OCI-LY1 (cell line): ENCODE data around the gene KIRREL2.

Experiments
- H2AFZ ChIP-seq: fragments of 200-600 bp; sonication (generic), shearing (Covaris generic); 2 replicates; pipeline ENCODE4 v1.6.0; 2014; ENCODE audit warnings: antibody characterized with exemption, mild to moderate bottlenecking, low read length
- H3F3A ChIP-seq: fragments of 200-600 bp; sonication (generic), shearing (Covaris generic); 2 replicates; pipeline ENCODE4 v1.6.0; 2014; ENCODE audit warnings: mild to moderate bottlenecking, antibody characterized with exemption, low read length, moderate library complexity; ENCODE audit not compliant: insufficient read depth
- H3K27ac ChIP-seq: fragments of 200-600 bp; sonication (generic); 2 replicates; pipeline ENCODE4 v1.5.1; 2014; ENCODE audit warnings: low read length, mixed run types, mild to moderate bottlenecking, low read depth; ENCODE audit not compliant: poor library complexity, severe bottlenecking
- H3K27me3 ChIP-seq: fragments of 200-600 bp; sonication (generic); 2 replicates; pipeline ENCODE4 v1.6.0; 2014; ENCODE audit warnings: antibody characterized with exemption, mild to moderate bottlenecking, low read length, moderate library complexity; ENCODE audit not compliant: insufficient read depth
- H3K36me3 ChIP-seq: fragments of 200-600 bp; sonication (generic); 2 replicates; pipeline ENCODE4 v1.6.1; 2014; ENCODE audit warnings: mild to moderate bottlenecking, antibody characterized with exemption, low read length, moderate library complexity, mixed read lengths; ENCODE audit not compliant: insufficient read depth
- H3K4me1 ChIP-seq: fragments of 200-600 bp; sonication (generic); 2 replicates; pipeline ENCODE4 v1.5.1; 2014; ENCODE audit warnings: mild to moderate bottlenecking, low read length, moderate library complexity; ENCODE audit not compliant: insufficient read depth, severe bottlenecking
- H3K4me2 ChIP-seq: fragments of 200-600 bp; sonication (generic), shearing (Covaris generic); 2 replicates; pipeline ENCODE4 v1.6.1; 2014; ENCODE audit warnings: low read length
- H3K4me3 ChIP-seq: fragments of 200-600 bp; sonication (generic); 2 replicates; pipeline ENCODE4 v1.5.1; 2014; ENCODE audit warnings: low read length, low read depth, mild to moderate bottlenecking, mixed read lengths; ENCODE audit not compliant: poor library complexity, severe bottlenecking
- H3K79me2 ChIP-seq: fragments of 200-600 bp; shearing (Covaris generic); 2 replicates; pipeline ENCODE4 v1.6.1; 2016; ENCODE audit warnings: mixed run types, low read length, mixed read lengths; ENCODE audit not compliant: insufficient read depth
- H3K9ac ChIP-seq: fragments of 200-600 bp; sonication (generic), shearing (Covaris generic); 2 replicates; pipeline ENCODE4 v1.6.1; 2014; ENCODE audit warnings: mild to moderate bottlenecking, low read length, mixed read lengths
- H3K9me2 ChIP-seq: fragments of 200-600 bp; sonication (generic), shearing (Covaris generic); 2 replicates; pipeline ENCODE4 v1.6.1; 2014; ENCODE audit warnings: low read depth, mild to moderate bottlenecking, low read length, mixed read lengths
- H3K9me3 ChIP-seq: fragments of 200-600 bp; shearing (Covaris generic); 2 replicates; pipeline ENCODE4 v1.6.1; 2014; ENCODE audit warnings: low read length, mixed read lengths
- H4K20me1 ChIP-seq: fragments of 200-600 bp; sonication (generic), shearing (Covaris generic); 2 replicates; pipeline ENCODE4 v1.6.0; 2016; ENCODE audit warnings: mild to moderate bottlenecking, low read length; ENCODE audit not compliant: insufficient read depth
- EZH2 ChIP-seq: fragments of 200-600 bp; sonication (generic), shearing (Covaris generic); IDR thresholded peaks from 2 replicates; pipeline ENCODE4 v1.8.0; 2017; ENCODE audit warnings: borderline replicate concordance, mixed run types, mild to moderate bottlenecking, antibody characterized with exemption, low read length, moderate library complexity, mixed read lengths
- TF ChIP-seq, protein P1 (sequence below): fragments of 200-600 bp; sonication (generic), shearing (Covaris generic); IDR thresholded peaks from 2 replicates; pipeline ENCODE4 v1.5.1; 2017; ENCODE audit warnings: mild to moderate bottlenecking, antibody characterized with exemption, low read length, moderate library complexity, mixed read lengths

KIRREL2 gene

DNA sequence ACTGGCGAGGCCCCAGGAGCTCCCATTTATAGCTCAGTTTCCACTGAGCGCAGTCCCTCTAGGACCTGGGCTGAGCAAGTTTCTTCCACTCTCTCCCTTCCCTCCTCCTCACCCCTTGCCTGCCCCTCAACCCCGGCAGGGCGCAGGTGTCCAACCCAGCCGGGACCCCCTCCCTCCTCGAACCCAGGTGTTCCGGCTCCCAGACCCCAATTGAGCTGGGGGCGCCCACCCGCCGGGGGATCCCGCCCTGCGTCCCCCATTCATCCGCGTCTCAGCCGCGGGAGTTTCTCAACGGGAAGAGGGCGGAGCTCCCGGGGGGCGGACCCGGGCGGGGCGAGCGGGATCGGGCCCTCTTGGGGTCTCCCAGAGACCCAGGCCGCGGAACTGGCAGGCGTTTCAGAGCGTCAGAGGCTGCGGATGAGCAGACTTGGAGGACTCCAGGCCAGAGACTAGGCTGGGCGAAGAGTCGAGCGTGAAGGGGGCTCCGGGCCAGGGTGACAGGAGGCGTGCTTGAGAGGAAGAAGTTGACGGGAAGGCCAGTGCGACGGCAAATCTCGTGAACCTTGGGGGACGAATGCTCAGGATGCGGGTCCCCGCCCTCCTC, at the start of gene KIRREL2:
KIRREL2 (plus strand) TSS at position 366 of the 604 bp plus-strand sequence; CDS start at position 575, 209 bp downstream.
- Histone ChIP-seq H3K36me3 (no peaks in the 10 kb centered on the region), H4K20me1 (no peaks in the 10 kb centered on the region), H3K9me2 (no peaks in the 10 kb centered on the region), H3K9ac (peak within 1 kb of the TSS; percentile 19; the same call in 1 of the 2 replicates), H2AFZ (no peak within 1 kb of the TSS), H3F3A (no peaks in the 10 kb centered on the region), H3K4me1 (peaks cover 12% of the 10 kb centered on the region), H3K4me2 (peak within 1 kb of the TSS; percentile 81), H3K9me3 (no peaks in the 10 kb centered on the region), H3K79me2 (no peaks in the 10 kb centered on the region), H3K27ac (no peak within 1 kb of the TSS), H3K4me3 (peak within 1 kb of the TSS; percentile 58), H3K27me3 (peaks cover 6% of the 10 kb centered on the region; the same call in 1 of the 2 replicates)
- no peak for TF ChIP-seq EZH2
- TF ChIP-seq, protein P1, sequence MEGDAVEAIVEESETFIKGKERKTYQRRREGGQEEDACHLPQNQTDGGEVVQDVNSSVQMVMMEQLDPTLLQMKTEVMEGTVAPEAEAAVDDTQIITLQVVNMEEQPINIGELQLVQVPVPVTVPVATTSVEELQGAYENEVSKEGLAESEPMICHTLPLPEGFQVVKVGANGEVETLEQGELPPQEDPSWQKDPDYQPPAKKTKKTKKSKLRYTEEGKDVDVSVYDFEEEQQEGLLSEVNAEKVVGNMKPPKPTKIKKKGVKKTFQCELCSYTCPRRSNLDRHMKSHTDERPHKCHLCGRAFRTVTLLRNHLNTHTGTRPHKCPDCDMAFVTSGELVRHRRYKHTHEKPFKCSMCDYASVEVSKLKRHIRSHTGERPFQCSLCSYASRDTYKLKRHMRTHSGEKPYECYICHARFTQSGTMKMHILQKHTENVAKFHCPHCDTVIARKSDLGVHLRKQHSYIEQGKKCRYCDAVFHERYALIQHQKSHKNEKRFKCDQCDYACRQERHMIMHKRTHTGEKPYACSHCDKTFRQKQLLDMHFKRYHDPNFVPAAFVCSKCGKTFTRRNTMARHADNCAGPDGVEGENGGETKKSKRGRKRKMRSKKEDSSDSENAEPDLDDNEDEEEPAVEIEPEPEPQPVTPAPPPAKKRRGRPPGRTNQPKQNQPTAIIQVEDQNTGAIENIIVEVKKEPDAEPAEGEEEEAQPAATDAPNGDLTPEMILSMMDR, result no peak

DNA sequence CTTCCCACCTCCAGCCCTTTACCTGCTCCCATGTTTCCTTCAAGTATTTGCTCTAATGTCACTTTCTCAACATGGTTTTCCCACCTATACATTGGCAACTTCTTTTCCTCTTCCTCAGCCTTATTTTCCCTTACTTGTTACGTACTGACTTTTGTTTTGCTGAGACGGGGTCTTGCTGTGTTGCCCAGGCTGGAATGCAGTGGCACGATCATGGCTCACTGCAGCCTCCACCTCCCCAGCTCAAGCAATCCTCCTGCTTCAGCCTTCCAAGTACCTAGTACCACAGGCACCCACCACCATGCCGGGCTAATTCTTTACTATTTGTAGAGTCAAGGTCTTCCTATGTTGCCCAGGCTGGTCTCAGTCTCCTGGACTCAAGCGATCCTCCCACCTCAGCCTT, 49.1 kb upstream of the KIRREL2 start:
- TF ChIP-seq, protein P1, result no peak
- no peak for TF ChIP-seq EZH2
- Histone ChIP-seq H3K27ac (no peak overlapping the region), H3K9me2 (no peaks in the 10 kb centered on the region), H3K79me2 (no peaks in the 10 kb centered on the region), H3K9me3 (no peaks in the 10 kb centered on the region), H2AFZ (no peak overlapping the region), H3K4me3 (no peak overlapping the region), H3K4me1 (no peaks in the 10 kb centered on the region), H3K27me3 (0 out of 2 replicates have a peak, but pooled peaks cover 10% of the 10 kb centered on the region), H4K20me1 (no peaks in the 10 kb centered on the region), H3K4me2 (no peak overlapping the region), H3F3A (no peaks in the 10 kb centered on the region), H3K36me3 (no peaks in the 10 kb centered on the region), H3K9ac (no peak overlapping the region)

DNA sequence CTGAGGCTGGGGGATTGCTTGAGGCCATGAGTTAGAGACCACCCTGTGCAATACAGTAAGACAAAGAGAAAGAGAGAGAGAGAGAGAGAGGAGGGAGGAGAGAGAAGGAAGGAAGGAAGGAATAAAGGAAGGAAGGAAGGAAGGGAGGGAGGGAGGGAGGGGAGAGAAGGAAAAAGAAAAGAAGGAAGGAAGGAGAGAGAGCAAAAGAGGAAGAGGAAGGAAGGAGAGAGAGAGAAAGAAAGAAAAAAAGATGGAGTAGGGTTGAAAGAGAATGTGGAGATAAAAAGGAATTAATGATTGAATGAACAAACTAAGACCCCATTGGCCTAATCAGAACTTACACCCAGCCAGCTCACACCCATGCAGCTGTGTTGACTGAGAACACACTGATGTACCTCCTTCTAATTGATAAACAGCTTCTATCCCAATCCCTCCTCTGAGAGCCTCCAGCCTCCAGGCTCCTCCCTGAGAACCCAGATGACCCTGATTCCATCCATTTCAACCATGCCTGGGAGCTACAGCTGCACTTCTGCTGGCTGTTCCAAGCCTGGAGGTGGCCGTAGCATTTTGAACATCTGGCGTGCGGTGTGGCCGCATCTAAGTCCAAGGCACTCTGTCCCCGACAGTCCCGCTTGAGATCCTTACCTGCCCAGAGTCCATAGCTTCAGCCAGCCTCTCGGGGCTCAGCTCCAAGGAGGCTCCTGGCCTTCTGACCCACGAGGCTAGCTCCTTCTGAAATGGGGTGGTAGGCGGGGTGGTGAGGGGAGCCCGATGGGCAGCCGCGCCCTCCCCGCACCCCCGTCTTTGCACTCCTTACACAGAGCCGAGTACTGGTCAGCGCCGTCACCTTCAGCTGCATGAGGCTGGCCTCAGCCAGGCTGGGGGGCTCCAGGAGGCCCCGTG, 45.1 kb upstream of the KIRREL2 start:
- no peaks in the 10 kb centered on the region for H3K9me2 ChIP-seq
- no peaks in the 10 kb centered on the region for H3K4me1 ChIP-seq
- no peaks in the 10 kb centered on the region for H3K9me3 ChIP-seq
- no peak for TF ChIP-seq EZH2
- TF ChIP-seq, protein P1, result no peak
- H3K4me3 ChIP-seq, result no peak overlapping the region
- H3K4me2 ChIP-seq, result no peak overlapping the region
- H3F3A ChIP-seq, result no peaks in the 10 kb centered on the region
- H3K27me3 ChIP-seq, result no peaks in the 10 kb centered on the region; the same call in 1 of the 2 replicates
- H3K36me3 ChIP-seq, result no peaks in the 10 kb centered on the region
- H3K27ac ChIP-seq, result no peak overlapping the region
- no peaks in the 10 kb centered on the region for H4K20me1 ChIP-seq
- no peak overlapping the region for H3K9ac ChIP-seq
- no peaks in the 10 kb centered on the region for H3K79me2 ChIP-seq
- H2AFZ ChIP-seq, result no peak overlapping the region
